GM12865 (cell line): ENCODE measurements around the gene WT1.

ENCODE experiments used
- DNase-seq: peaks from one replicate; pipeline ENCODE4 v3.0.0; 2010; ENCODE audit warnings: low read depth
- H3K4me3 ChIP-seq: 2 replicates; pipeline ENCODE4 v1.5.1; 2011; ENCODE audit warnings: mild to moderate bottlenecking, low read depth, low read length, control low read depth
- CTCF ChIP-seq: IDR thresholded peaks from 2 replicates; pipeline ENCODE4 v1.5.1; 2011; ENCODE audit warnings: low read length, control low read depth, low read depth, inconsistent platforms; ENCODE audit not compliant: insufficient read depth; ENCODE audit errors: missing control alignments

Gene WT1

GRCh38 chr11:32341620-32342613, 93.4 kb downstream of the WT1 start:
- no peak for DNase-seq
- H3K4me3 ChIP-seq: no peak overlapping the region
- TF ChIP-seq CTCF: no peak

DNA sequence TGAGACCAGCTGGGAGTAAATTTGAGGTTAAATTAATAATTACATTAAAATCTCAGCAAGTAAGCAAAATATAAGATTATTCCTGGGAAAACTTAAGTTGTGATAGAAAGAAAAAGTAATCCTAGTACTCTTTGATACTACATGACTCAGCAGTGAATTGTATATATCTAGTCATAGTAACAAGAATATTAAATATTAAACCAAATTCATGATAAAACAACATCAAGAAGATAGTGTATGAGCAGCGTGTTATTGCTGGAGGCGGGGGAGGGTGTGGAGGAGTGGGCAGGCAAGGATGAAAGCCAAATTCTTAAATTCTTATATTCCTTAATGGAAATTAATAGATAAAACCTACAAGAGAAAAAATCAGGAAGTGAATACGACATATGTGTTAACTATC, 95.2 kb downstream of the WT1 start:
- TF ChIP-seq CTCF: no peak
- H3K4me3 ChIP-seq: no peak overlapping the region
- DNase-seq: no peak
